Thyroid gland (tissue), 4 donors: ENCODE measurements around the gene KDM2B. TPM values are rescaled to one million over a fixed set of nuclear protein-coding genes. Genes with fewer than 3 reads are reported as not detected.
"Not testable (repeated sequence)": the region's sequence is repeated elsewhere in the genome, so short reads cannot be mapped to it uniquely, and the experiment has no call there.

Experiments used
- DNase-seq, 2 donors: peaks; one replicate each; pipeline ENCODE4 v3.0.0-alpha.2; 2019
- H3K27ac ChIP-seq, 3 donors: fragments of 200-600 bp; sonication (generic); 1 replicate in 2 of 3; 2 replicates in 1 of 3; pipeline ENCODE4 v1.5.1; 2016 to 2019; ENCODE audit warnings: mild to moderate bottlenecking in 1 of 3, moderate library complexity in 1 of 3
- H3K27me3 ChIP-seq: fragments of 200-600 bp; sonication (generic); one replicate; pipeline ENCODE4 v1.5.1; 2019
- H3K36me3 ChIP-seq, 2 donors: fragments of 200-600 bp; sonication (generic); one replicate each; pipeline ENCODE4 v1.5.1; 2016 to 2019
- H3K4me1 ChIP-seq, 2 donors: fragments of 200-600 bp; sonication (generic); one replicate each; pipeline ENCODE4 v1.5.1; 2017 to 2019
- H3K4me3 ChIP-seq, 3 donors: fragments of 200-600 bp; sonication (generic); replicated peaks in 1 of 3; 1 replicate in 2 of 3; 2 replicates in 1 of 3; pipeline ENCODE4 v1.5.1; 2016; ENCODE audit warnings: mild to moderate bottlenecking in 1 of 3
- H3K9me3 ChIP-seq: fragments of 200-600 bp; sonication (generic); one replicate; pipeline ENCODE4 v1.5.1; 2017
- POLR2A ChIP-seq, 2 donors: fragments of 450-650 bp; IDR thresholded peaks; one replicate each; pipeline ENCODE4 v1.6.1; 2017; ENCODE audit warnings: antibody characterized with exemption in 2 of 2, mild to moderate bottlenecking in 2 of 2, moderate library complexity in 1 of 2
- WGBS, 2 donors: methylation state at CpG; one replicate each; pipeline ENCODE4 v1.1.5; 2017; 5-methylcytosine and 5-hydroxymethylcytosine counted together
- intact Hi-C: fragments of 100-400 bp; cut with DNase I; formaldehyde crosslinking; loops from one replicate; pipeline ENCODE4 v1.15.1; 2023
- total RNA-seq, 4 donors: library from RNA; depleted of rRNA; stranded (reverse); fragments of >200 nt; gene quantifications; one replicate each; pipeline ENCODE4 v1.2.3, GENCODE V29; 2016
- TF ChIP-seq, protein P1 (sequence below), 6 experiments: fragments of 200-600 bp in 3 of 6; fragments of 450-650 bp in 3 of 6; sonication (generic) in 3 of 6; IDR thresholded peaks; one replicate each; pipeline ENCODE4 v1.5.1; 2016 to 2019; ENCODE audit warnings: antibody characterized with exemption in 6 of 6, mild to moderate bottlenecking in 2 of 6, inconsistent platforms in 1 of 6, moderate library complexity in 1 of 6

Gene KDM2B
- total RNA-seq, 4 donors from 2014 or later: 15.5 to 32.1 (median 21.2) TPM

DNA sequence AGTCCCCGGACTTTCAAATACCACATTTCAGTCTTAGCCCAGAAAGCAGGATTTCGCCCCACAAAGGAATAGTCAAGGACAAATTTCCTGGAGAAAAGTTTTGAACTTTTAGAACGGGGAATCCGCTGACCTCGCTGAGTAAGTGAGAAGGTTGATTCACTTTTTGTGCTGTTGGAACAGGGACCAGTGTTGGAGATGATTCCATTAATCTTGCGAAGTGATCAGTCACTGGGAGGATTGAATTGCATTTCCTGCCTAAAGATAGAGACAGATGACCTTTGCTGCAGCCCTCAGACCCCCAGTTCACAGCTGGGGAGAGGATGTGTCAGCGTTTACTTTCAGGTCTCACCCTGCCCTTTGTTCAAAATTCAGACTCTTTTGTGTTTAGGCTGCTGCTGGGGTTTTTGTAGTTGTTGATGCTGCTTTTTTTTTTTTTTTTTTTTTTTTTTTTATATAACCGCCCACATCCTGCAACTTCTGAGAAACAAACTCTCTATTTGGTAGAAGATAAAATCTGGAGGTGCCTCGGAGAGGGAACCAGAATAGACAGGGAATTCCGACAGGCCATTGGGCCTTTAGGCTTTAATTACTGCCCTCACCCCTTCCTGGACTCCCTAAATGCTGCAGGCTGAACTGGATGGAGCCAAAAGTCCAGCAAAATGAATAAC lies 9.8 kb upstream of the KDM2B start:
- no peak overlapping the region for H3K4me3 ChIP-seq
- peaks cover 6 to 10% of the 10 kb centered on the region in 2 donors for H3K4me1 ChIP-seq
- H3K9me3 ChIP-seq: no peaks in the 10 kb centered on the region
- no peak for DNase-seq
- intact Hi-C loops: no loop called here
- H3K36me3 ChIP-seq: no peaks in the 10 kb centered on the region
- no peaks in the 10 kb centered on the region for H3K27me3 ChIP-seq
- H3K27ac ChIP-seq: peak overlapping the region; percentile 30 to 84 (median 82)
- TF ChIP-seq, protein P1, sequence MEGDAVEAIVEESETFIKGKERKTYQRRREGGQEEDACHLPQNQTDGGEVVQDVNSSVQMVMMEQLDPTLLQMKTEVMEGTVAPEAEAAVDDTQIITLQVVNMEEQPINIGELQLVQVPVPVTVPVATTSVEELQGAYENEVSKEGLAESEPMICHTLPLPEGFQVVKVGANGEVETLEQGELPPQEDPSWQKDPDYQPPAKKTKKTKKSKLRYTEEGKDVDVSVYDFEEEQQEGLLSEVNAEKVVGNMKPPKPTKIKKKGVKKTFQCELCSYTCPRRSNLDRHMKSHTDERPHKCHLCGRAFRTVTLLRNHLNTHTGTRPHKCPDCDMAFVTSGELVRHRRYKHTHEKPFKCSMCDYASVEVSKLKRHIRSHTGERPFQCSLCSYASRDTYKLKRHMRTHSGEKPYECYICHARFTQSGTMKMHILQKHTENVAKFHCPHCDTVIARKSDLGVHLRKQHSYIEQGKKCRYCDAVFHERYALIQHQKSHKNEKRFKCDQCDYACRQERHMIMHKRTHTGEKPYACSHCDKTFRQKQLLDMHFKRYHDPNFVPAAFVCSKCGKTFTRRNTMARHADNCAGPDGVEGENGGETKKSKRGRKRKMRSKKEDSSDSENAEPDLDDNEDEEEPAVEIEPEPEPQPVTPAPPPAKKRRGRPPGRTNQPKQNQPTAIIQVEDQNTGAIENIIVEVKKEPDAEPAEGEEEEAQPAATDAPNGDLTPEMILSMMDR (IDR thresholded peaks at IDR 0.05): no peak
- TF ChIP-seq POLR2A (IDR thresholded peaks at IDR 0.05): no peak
- WGBS, 2 donors: 46 to 47% methylated on average over 10 of the region's 10 CpGs

DNA sequence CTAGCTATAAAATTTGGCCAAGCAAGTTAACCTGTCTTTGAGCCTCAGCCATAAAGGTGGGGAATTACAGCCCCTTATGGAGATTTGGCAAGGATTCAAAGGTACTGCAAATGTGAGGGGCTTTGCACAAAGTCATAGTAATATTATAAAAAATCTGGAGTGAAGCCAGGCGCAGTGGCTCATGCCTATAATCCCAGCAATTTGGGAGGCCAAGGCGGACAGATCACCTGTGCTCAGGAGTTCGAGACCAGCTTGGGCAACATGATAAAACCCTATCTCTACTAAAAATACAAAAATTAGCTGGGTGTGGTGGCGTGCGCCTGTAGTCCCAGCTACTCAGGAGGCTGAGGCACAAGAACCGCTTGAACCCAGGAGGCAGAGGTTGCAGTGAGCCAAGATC lies 4.1 kb upstream of the KDM2B start:
- 95 to 97% methylated on average over 6 of the region's 6 CpGs for WGBS, 2 donors

DNA sequence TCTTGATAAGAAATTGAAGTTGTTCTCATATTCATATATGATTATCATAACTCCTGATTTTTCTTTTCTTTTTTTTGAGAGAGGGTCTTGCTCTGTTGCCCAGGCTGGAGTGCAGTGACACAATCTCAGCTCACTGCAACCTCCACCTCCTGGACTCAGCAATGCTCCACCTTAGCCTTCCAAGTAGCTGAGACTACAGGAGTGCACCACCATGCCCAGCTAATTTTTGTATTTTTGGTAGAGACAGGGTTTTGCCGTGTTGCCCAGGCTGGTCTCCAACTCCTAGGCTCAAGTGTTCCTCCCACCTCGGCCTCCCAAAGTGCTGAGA lies 2.5 kb upstream of the KDM2B start:
- intact Hi-C loops, H3K36me3 ChIP-seq, DNase-seq, H3K9me3 ChIP-seq, H3K27ac ChIP-seq, H3K4me3 ChIP-seq, H3K27me3 ChIP-seq: not testable (repeated sequence)
- H3K4me1 ChIP-seq: peaks cover 19 to 26% of the 10 kb centered on the region in 2 donors
- 90 to 91% methylated on average over 2 of the region's 2 CpGs for WGBS, 2 donors

More for the DNA sequence above, 4.1 kb upstream of the KDM2B start:
- H3K27me3 ChIP-seq, H3K36me3 ChIP-seq, intact Hi-C loops, H3K27ac ChIP-seq, H3K9me3 ChIP-seq, H3K4me3 ChIP-seq, DNase-seq: not testable (repeated sequence)
- H3K4me1 ChIP-seq: peaks cover 16 to 18% of the 10 kb centered on the region in 2 donors

DNA sequence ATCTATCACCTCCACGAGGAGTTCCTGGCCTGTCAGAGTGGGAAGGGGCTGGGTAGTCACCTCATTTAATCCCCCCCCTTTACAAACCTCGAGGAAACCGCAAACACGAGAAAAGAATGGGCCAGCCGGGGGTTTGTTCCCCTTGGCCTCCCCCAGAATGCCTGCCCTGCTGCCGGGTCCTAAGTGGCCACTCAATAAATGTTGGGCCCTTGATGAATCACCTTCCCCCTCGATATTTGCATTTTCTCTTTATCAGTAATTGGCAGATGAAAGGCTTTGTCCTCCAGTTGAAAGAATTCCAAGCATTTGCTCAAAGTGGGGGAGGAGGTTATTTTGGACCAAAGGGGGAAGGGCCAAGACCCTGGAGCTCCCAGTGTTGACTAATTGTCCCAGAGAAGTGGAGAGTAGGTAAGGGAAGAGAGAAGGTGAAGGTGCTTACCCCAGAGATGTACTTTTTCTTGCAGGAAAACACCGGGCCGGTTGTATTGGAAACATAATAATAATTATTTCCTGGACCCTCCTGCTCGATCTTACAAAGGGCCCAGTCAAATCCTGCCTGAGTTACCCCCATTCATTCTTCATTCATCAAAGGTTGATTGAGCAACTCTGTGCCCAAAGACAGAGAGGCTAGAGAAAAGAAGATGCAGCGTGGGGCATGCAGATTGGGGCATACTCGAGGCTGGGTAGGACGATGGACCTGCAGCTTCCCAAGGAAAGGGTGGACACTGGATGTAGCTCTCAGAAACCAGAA lies 1.9 kb upstream of the KDM2B start:
- Histone ChIP-seq H3K9me3 (no peaks in the 10 kb centered on the region), H3K27ac (peak overlapping the region; percentile 56 to 67 (median 58)), H3K36me3 (no peaks in the 10 kb centered on the region), H3K4me1 (peaks cover 24 to 31% of the 10 kb centered on the region in 2 donors), H3K27me3 (no peaks in the 10 kb centered on the region), H3K4me3 (no peak overlapping the region)
- intact Hi-C loops: no loop called here
- TF ChIP-seq POLR2A (IDR thresholded peaks at IDR 0.05): no peak
- TF ChIP-seq, protein P1 (IDR thresholded peaks at IDR 0.05): no peak
- 57 to 58% methylated on average over 13 of the region's 13 CpGs for WGBS, 2 donors
- DNase-seq: peak; percentile 16 to 23

DNA sequence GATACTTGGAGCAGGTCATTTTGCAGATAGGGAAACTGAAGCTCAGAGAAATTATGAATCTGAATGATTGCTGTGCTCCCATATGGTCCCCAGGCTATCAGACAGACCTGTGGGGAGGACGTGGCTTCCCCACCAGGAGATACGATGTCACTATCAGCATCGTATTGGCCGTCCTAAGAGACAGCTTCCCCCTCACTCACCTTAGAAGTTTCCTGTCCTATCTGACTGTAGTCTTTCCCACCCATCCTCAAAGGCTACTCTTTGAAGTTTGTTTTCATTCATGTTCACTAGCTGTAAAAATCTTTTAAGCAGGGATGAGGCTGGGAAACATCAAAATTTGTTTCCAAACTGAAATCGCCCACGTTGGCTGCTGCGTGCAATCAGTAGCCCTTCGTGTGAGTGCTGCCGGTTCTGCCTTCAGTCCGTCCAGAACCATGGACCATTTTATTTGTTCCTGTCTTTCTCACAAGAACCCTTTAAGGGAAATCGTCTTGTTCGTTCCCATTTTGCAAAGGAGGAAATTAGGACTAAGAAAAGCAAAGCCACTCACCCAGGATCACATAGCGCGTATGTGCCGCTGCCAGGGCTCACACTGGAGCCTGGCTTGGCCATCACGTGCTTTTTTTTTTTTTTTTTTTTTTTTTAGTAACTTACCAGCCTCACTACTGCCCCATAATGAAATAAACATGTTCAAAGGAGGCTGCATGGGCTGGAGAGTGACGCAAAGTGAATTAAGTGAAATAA lies 1.0 kb upstream of the KDM2B start:
- WGBS, 2 donors: 54 to 58% methylated on average over 17 of the region's 17 CpGs
- Histone ChIP-seq H3K9me3 (no peaks in the 10 kb centered on the region), H3K36me3 (no peaks in the 10 kb centered on the region), H3K4me3 (no peak overlapping the region), H3K4me1 (peaks cover 33 to 40% of the 10 kb centered on the region in 2 donors), H3K27ac (peak overlapping the region; percentile 56 to 90 (median 67)), H3K27me3 (no peaks in the 10 kb centered on the region)
- peak; percentile 47 to 49 for DNase-seq
- intact Hi-C loops: no loop called here
- TF ChIP-seq POLR2A (IDR thresholded peaks at IDR 0.05): peak in 1 of 2 donors; percentile 11
- TF ChIP-seq, protein P1 (IDR thresholded peaks at IDR 0.05): no peak
